ENCODE data around the gene TTLL9. TPM values are rescaled to one million over a fixed set of nuclear protein-coding genes. Genes with fewer than 3 reads are reported as not detected.

Gene TTLL9
- total and polyA plus RNA-seq, 2 donors (not counting 1 experiment from before 2014, with no cell fraction given), result 0.74 to 0.76 TPM

GRCh38 chr20:31824554-31825313, 45.7 kb upstream of the TTLL9 start:
- peaks cover 8% of the 10 kb centered on the region for H3K27me3 Mint-ChIP-seq
- TF ChIP-seq EZH2 (IDR thresholded peaks at IDR 0.05; ENCODE audit: borderline replicate concordance, insufficient read depth, low read depth, low read length, poor library complexity, severe bottlenecking) (no peak), CTCF (IDR thresholded peaks at IDR 0.05) (no peak)
- Histone ChIP-seq H3K4me3 (ENCODE audit: control extremely low read depth in 1 of 5, extremely low read depth in 1 of 5, insufficient read depth in 1 of 5, low read depth in 2 of 5, low read length in 4 of 5) (no peak overlapping the region), H3K36me3 (replicated peaks in 1 of 2; ENCODE audit: control extremely low read depth in 1 of 2, control insufficient read depth in 1 of 2, extremely low read depth in 1 of 2, insufficient read depth in 2 of 2, low read length in 1 of 2) (no peaks in the 10 kb centered on the region), H3K9ac (ENCODE audit: low read length) (no peak overlapping the region), H4K20me1 (ENCODE audit: control insufficient read depth, insufficient read depth, low read length, poor library complexity, severe bottlenecking) (no peaks in the 10 kb centered on the region), H3K27ac (ENCODE audit: low read length in 2 of 2) (no peak overlapping the region), H3K27me3 (replicated peaks in 1 of 4; ENCODE audit: control extremely low read depth in 1 of 4, control insufficient read depth in 3 of 4, insufficient read depth in 4 of 4, low read length in 3 of 4) (peaks cover 0 to 9% (median 0%) of the 10 kb centered on the region in 4 experiments), H3K9me3 (ENCODE audit: control extremely low read depth in 1 of 3, control insufficient read depth in 2 of 3, insufficient read depth in 1 of 3, low read length in 2 of 3) (no peaks in the 10 kb centered on the region), H3K4me2 (replicated peaks; ENCODE audit: low read depth, low read length, poor library complexity, severe bottlenecking) (no peak overlapping the region), H3K79me2 (ENCODE audit: control insufficient read depth, insufficient read depth, low read length) (no peaks in the 10 kb centered on the region), H3K4me1 (ENCODE audit: control insufficient read depth in 2 of 2, insufficient read depth in 2 of 2, low read length in 2 of 2) (peaks cover 6 to 8% of the 10 kb centered on the region in 2 donors), H2AFZ (ENCODE audit: insufficient read depth, low read depth, low read length, poor library complexity, severe bottlenecking) (no peak overlapping the region)
- WGBS (ENCODE audit: insufficient coverage), result 92% methylated on average over 14 of the region's 14 CpGs
- no peak overlapping the region for H3K27ac Mint-ChIP-seq
- DNase-seq (peak; percentile 2), ATAC-seq (ENCODE audit: low read depth) (no peak)
- intact Hi-C loops (cut with micrococcal nuclease), result no loop called here
- ChIA-PET CTCF (interaction anchor here (0.6 to 6.0 kb wide), 7 partner anchors 23 to 954 kb away, joined by 3 to 54 read pairs (median 8); partner anchors contain the start of gene PDRG1), POLR2A (no interaction called here)
- peaks cover 8% of the 10 kb centered on the region for H3K4me1 Mint-ChIP-seq
- H3K9me3 Mint-ChIP-seq (ENCODE audit: insufficient read depth), result no peaks in the 10 kb centered on the region
- no peak overlapping the region for H3K4me3 Mint-ChIP-seq

- H2AFZ ChIP-seq (ENCODE audit: insufficient read depth, low read depth, low read length, poor library complexity, severe bottlenecking), result no peak overlapping the region
- no peaks in the 10 kb centered on the region for H3K36me3 ChIP-seq (replicated peaks in 1 of 2; ENCODE audit: control extremely low read depth in 1 of 2, control insufficient read depth in 1 of 2, extremely low read depth in 1 of 2, insufficient read depth in 2 of 2, low read length in 1 of 2)
- H3K4me2 ChIP-seq (replicated peaks; ENCODE audit: low read depth, low read length, poor library complexity, severe bottlenecking), result no peak overlapping the region
- ATAC-seq (ENCODE audit: low read depth) (no peak), DNase-seq (no peak)
- no peak overlapping the region for H3K27ac Mint-ChIP-seq
- H3K4me3 Mint-ChIP-seq, result no peak overlapping the region
- CTCF ChIA-PET, result interaction anchor here (6.0 kb wide), 1 partner anchor 127 kb away, joined by 33 read pairs; the partner anchor contains the start of gene PDRG1
- POLR2A ChIA-PET, result no interaction called here
- H4K20me1 ChIP-seq (ENCODE audit: control insufficient read depth, insufficient read depth, low read length, poor library complexity, severe bottlenecking), result no peaks in the 10 kb centered on the region
- H3K4me1 ChIP-seq (ENCODE audit: control insufficient read depth in 2 of 2, insufficient read depth in 2 of 2, low read length in 2 of 2), result peaks cover 6 to 8% of the 10 kb centered on the region in 2 donors
- no peaks in the 10 kb centered on the region for H3K9me3 Mint-ChIP-seq (ENCODE audit: insufficient read depth)
- peaks cover 0 to 9% (median 0%) of the 10 kb centered on the region in 4 experiments for H3K27me3 ChIP-seq (replicated peaks in 1 of 4; ENCODE audit: control extremely low read depth in 1 of 4, control insufficient read depth in 3 of 4, insufficient read depth in 4 of 4, low read length in 3 of 4)
- no peak overlapping the region for H3K27ac ChIP-seq (ENCODE audit: low read length in 2 of 2)
- H3K27me3 Mint-ChIP-seq, result peaks cover 7% of the 10 kb centered on the region
- peaks cover 12% of the 10 kb centered on the region for H3K4me1 Mint-ChIP-seq
- H3K9me3 ChIP-seq (ENCODE audit: control extremely low read depth in 1 of 3, control insufficient read depth in 2 of 3, insufficient read depth in 1 of 3, low read length in 2 of 3), result no peaks in the 10 kb centered on the region
- intact Hi-C loops (cut with micrococcal nuclease), result no loop called here
- H3K9ac ChIP-seq (ENCODE audit: low read length), result no peak overlapping the region
- H3K79me2 ChIP-seq (ENCODE audit: control insufficient read depth, insufficient read depth, low read length), result no peaks in the 10 kb centered on the region
- TF ChIP-seq CTCF (IDR thresholded peaks at IDR 0.05), result no peak
- no peak for TF ChIP-seq EZH2 (IDR thresholded peaks at IDR 0.05; ENCODE audit: borderline replicate concordance, insufficient read depth, low read depth, low read length, poor library complexity, severe bottlenecking)
- 98% methylated on average over 5 of the region's 5 CpGs for WGBS (ENCODE audit: insufficient coverage)
- no peak overlapping the region for H3K4me3 ChIP-seq (ENCODE audit: control extremely low read depth in 1 of 5, extremely low read depth in 1 of 5, insufficient read depth in 1 of 5, low read depth in 2 of 5, low read length in 4 of 5)
Measured at GRCh38 chr20:31826074-31826473, 44.4 kb upstream of the TTLL9 start.

All from B cell (primary cell).